ENCODE measurements around the gene PDE1A. TPM values are rescaled to one million over a fixed set of nuclear protein-coding genes. Genes with fewer than 3 reads are reported as not detected.

PDE1A gene
- total RNA-seq, 4 donors from 2014 or later, result 0.75 to 8.1 (median 3.8) TPM

DNA sequence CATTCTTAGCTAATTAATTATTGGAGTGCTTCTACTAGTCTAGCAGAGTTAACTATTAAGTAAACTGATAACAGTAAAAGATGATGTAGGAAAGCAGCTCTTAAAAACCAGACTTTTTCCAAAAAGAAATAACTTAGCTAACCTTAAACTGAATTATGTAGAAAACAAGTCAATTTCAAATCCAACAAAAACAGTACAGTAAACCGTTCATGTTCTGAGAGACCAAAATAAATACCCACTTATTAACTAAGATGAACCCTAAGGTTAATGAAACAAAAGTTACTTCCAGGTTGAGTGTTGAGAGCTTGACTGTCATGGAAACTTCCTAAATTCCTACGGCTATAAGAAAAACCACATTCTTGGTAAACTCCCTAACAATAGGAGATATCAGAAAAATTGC, 260.0 kb downstream of the PDE1A start:
- Histone ChIP-seq H3K4me1 (no peaks in the 10 kb centered on the region), H3K36me3 (no peaks in the 10 kb centered on the region), H3K4me3 (no peak overlapping the region), H3K9me3 (no peaks in the 10 kb centered on the region), H3K27me3 (no peaks in the 10 kb centered on the region), H3K27ac (no peak overlapping the region)
- intact Hi-C loops (cut with DNase I; ENCODE audit: low total_unique reads), result no loop called here
- TF ChIP-seq CTCF (IDR thresholded peaks at IDR 0.05) (no peak), EP300 (IDR thresholded peaks at IDR 0.05; ENCODE audit: low read depth) (no peak), POLR2A (IDR thresholded peaks at IDR 0.05) (no peak), POLR2AphosphoS5 (IDR thresholded peaks at IDR 0.05) (no peak)
- DNase-seq, result no peak
- in situ Hi-C loops (cut with MboI; ENCODE audit: low pct_ligation_motif_present in 1 of 4, low pct_unique_long_range_greater_than_20kb in 1 of 4, low sequenced_read_pairs in 3 of 4), result no loop called here
- WGBS, 2 donors (ENCODE audit: low coverage in 1 of 2), result 75 to 85% methylated on average over 2 of the region's 2 CpGs

- H3K4me1 ChIP-seq, result no peaks in the 10 kb centered on the region
- no peak overlapping the region for H3K27ac ChIP-seq
- no peaks in the 10 kb centered on the region for H3K36me3 ChIP-seq
- in situ Hi-C loops (cut with MboI; ENCODE audit: low pct_ligation_motif_present in 1 of 4, low pct_unique_long_range_greater_than_20kb in 1 of 4, low sequenced_read_pairs in 3 of 4), result no loop called here
- H3K27me3 ChIP-seq, result no peaks in the 10 kb centered on the region
- 80 to 92% methylated on average over 2 of the region's 2 CpGs for WGBS, 2 donors (ENCODE audit: low coverage in 1 of 2)
- intact Hi-C loops (cut with DNase I; ENCODE audit: low total_unique reads), result no loop called here
- no peak overlapping the region for H3K4me3 ChIP-seq
- no peaks in the 10 kb centered on the region for H3K9me3 ChIP-seq
- DNase-seq, result no peak
- TF ChIP-seq POLR2AphosphoS5 (IDR thresholded peaks at IDR 0.05) (no peak), EP300 (IDR thresholded peaks at IDR 0.05; ENCODE audit: low read depth) (no peak), CTCF (IDR thresholded peaks at IDR 0.05) (no peak)
Observed at GRCh38 chr2:182166406-182166805, 260.4 kb downstream of the PDE1A start.

DNA sequence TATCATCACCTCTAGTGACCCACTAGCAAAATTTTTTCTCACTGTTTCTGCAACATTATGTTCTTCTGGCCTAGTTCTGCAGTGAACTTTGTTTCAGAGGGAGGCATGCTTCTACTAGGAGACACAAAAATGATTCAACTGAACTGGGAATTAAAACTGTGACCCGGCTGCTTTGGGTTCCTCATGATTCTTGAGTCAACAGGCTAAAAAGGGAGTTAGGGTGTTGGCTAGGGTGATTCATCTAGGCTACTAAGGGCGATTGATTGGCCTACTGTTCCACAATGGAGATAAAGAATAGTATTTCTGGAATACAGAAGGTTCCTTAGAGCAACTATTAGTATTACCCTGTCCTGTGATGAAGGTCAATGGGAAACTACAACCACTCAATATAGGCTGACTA, 261.6 kb downstream of the PDE1A start:
- Histone ChIP-seq H3K36me3 (no peaks in the 10 kb centered on the region), H3K9me3 (no peaks in the 10 kb centered on the region), H3K27ac (no peak overlapping the region), H3K4me3 (no peak overlapping the region), H3K4me1 (no peaks in the 10 kb centered on the region), H3K27me3 (no peaks in the 10 kb centered on the region)
- intact Hi-C loops (cut with DNase I; ENCODE audit: low total_unique reads) (no loop called here), in situ Hi-C loops (cut with MboI; ENCODE audit: low pct_ligation_motif_present in 1 of 4, low pct_unique_long_range_greater_than_20kb in 1 of 4, low sequenced_read_pairs in 3 of 4) (no loop called here)
- TF ChIP-seq EP300 (IDR thresholded peaks at IDR 0.05; ENCODE audit: low read depth) (no peak), POLR2A (IDR thresholded peaks at IDR 0.05) (no peak), CTCF (IDR thresholded peaks at IDR 0.05) (no peak), POLR2AphosphoS5 (IDR thresholded peaks at IDR 0.05) (no peak)
- 83 to 92% methylated on average over 2 of the region's 2 CpGs for WGBS, 2 donors (ENCODE audit: low coverage in 1 of 2)
- DNase-seq, result no peak

- in situ Hi-C loops (cut with MboI; ENCODE audit: low pct_ligation_motif_present in 1 of 4, low pct_unique_long_range_greater_than_20kb in 1 of 4, low sequenced_read_pairs in 3 of 4) (no loop called here), intact Hi-C loops (cut with DNase I; ENCODE audit: low total_unique reads) (no loop called here)
- Histone ChIP-seq H3K27me3 (no peaks in the 10 kb centered on the region), H3K27ac (no peak overlapping the region), H3K4me3 (no peak overlapping the region), H3K36me3 (no peaks in the 10 kb centered on the region), H3K9me3 (no peaks in the 10 kb centered on the region), H3K4me1 (no peaks in the 10 kb centered on the region)
- TF ChIP-seq CTCF (IDR thresholded peaks at IDR 0.05) (no peak), POLR2A (IDR thresholded peaks at IDR 0.05) (no peak), EP300 (IDR thresholded peaks at IDR 0.05; ENCODE audit: low read depth) (no peak), POLR2AphosphoS5 (IDR thresholded peaks at IDR 0.05) (no peak)
- 86% methylated on average over 1 of the region's 1 CpG for WGBS, 2 donors (ENCODE audit: low coverage in 1 of 2)
- DNase-seq, result no peak
Observed at GRCh38 chr2:182164686-182165085, 262.1 kb downstream of the PDE1A start.
